ENCODE data around the gene MBD5. TPM values are rescaled to one million over a fixed set of nuclear protein-coding genes. Genes with fewer than 3 reads are reported as not detected.
A peak's percentile ranks its signal among the peaks of the same experiment; 100 is the strongest.

Gene MBD5
- total RNA-seq, 1 experiment from 2014 or later = 11.4 TPM

DNA sequence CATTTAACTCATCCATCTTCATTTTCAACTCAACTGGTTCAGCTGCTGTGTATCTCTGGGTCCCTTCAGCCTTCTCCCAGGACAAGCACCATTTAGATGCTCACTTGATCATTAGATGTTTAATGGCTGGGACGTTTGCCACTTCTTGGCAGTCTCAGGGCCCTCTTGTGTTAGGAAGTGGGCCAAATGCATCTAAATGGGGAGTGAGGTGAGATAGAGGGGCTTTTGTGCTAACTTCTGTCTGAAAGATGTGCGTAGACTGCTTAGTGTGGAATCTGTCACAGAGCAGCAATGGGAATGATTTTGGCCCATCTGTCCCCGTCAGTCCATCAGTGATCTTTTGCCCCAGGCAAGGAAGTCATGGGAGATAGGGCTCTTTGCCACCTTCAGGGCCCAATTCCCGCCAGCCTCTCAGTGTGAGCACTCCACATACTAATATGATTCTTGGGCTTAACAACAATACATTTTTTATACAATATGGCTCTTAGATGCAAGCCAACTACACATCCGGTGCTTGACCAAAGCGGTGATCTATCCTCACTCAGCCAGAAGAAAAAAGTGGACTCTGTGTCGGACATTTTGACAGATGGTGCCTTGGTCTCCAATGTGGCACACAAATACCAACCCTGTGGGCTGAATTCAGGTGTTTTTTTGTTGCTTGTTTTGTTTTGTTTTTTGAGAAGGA is 528.0 kb downstream of the MBD5 start:
- no peak for DNase-seq (ENCODE audit: low read depth)

DNA sequence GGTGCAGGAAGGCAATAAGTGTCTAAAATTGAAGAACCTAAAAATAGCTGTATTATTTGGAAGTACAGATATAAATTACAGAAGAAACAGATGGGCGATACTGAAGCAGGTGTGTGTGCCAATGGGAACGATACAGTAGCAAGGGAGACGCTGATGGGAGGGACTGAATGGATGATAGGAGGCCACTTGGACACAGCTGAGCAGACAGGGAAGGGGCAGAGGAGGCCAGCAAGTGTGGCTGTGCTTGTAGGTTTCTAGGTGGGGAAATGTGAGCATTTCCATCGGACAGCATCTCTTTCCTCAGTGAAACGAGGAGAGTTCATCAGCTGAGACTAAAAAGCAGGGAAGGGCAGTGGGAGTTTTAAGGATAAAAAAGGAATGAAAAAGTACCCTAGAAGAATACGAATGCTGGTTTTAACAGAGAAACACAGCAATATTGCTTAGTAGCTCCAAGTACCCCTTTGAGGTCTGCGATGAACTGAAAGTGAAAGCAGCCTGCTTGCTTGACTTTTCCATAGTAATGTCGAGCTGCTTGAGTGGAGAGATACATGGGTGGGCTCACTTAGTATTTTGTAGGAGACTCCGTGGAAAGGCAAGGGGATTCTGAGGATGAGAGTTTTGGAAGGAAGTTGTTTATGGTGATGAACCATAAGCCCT is 531.9 kb downstream of the MBD5 start:
- peak; percentile 34 for DNase-seq (ENCODE audit: low read depth)

DNA sequence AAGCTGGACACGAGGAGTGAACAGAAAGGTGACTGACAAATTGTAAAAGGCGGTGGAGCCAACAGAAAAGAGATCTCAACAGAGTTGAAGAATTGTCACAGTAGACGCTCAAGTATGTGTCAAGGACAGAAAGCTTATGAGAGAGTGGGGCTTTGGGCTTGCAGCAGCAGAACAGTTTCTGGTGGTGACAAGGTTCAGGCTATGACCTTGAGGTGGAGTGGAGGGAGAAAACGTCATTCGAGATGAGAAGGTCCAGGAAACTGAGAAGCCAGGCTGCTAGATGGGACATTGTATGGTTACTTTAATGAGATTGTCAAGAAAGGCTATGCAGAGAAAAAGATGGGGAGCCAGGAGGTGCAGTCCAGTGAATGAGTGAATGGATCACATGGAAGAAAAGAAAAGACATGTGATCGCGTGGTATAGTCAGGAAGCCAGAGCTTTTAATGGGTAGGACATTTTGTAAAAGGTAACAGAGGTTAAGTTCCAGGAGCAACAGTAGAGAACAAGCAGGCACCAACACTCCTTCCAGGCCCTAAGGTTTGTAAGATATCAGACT is 532.5 kb downstream of the MBD5 start:
- no peak for DNase-seq (ENCODE audit: low read depth)

DNA sequence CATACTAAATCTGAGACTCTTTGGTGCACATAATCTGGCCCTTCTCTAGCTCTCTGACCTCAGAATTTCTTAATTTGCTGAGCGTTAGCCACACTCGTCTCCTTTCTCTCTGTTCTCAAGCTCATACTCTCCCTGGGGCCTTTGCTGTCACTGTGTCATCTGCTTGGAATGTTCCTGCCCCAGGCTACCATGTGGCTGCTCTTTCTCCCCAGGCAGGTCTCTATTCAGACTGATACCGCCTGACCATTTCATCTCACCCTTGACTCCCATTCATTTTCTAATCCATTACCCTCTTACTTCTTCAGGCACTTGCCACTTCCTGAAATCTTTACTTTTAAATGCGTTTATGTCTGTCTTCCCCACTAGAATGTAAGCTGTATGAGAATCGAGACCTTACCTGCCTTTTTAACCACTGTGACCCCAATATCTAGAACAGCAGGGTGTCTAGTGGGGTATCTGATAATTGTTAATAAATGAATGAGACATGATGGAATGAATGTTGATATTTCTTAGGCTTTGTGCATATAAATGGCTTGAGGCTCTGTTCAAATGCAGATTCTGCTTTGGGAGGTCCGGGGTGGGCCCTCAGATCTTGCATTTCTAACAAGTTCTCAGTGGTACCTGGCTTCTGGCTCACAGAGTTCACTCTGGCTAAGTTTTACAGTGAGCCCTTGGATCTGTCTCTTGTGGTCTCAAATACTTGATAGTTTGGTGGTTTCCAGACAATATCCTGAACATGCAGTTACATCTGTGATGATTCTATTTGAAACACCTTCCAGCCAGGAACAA is 533.8 kb downstream of the MBD5 start:
- DNase-seq (ENCODE audit: low read depth) = peak; percentile 75

DNA sequence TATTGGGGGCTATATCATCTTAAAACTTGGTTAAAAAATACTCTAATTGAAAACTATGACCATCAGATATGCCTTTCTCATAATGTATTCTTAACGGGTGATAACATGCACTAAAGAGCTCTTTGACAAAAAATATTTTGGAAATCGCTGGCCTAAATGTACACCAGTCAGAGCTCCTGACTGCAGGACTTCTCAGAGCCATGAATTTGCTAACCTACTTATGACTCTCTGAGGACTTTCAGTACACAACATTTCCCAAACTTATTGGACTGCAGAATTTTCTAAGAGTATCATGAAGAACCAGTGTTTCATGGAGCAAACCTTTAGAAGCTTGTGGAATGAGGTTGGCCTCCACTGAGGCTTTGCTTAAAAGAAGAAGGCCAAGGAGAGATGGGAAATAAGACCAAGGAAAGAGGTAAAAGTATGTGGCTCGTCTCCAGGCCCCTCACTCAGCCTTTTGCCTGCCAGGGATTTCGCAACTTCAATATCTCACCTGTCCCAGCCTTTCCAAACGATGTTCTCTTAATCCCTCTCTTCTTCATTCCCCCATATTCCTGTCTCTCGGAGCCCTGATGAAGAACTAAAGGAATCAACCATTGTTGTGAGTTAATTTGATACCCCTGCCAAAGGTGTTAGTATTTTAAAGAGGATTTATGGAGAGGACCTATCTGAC is 534.9 kb downstream of the MBD5 start:
- DNase-seq (ENCODE audit: low read depth) = no peak

DNA sequence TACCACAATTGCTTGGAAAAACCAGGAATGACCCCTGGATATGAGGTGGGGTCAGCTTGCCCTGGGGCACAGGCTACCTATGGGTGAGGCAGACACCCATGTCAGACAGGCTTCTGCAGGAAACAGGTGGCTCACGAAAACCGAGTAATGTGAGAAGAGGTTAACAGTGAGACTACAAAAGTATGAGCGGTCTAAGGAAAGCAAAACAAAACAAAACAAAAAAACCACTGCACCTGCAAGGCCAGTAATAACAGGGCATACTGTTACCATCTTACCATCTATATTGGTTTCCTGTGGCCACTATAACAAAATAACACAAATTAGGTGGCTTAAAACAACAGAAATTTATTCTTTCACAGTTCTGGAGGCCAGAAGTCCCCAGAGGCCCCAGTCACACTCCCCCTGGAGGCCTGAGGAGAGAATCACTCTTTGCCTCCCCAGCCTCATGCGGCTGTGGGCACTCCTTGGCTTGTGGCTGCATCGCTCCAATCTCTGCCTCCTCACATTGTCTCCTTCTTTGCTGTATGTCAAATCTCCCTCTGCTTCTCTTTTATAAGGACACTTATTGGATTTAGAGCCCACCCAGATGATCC is 537.0 kb downstream of the MBD5 start:
- no peak for DNase-seq (ENCODE audit: low read depth)

DNA sequence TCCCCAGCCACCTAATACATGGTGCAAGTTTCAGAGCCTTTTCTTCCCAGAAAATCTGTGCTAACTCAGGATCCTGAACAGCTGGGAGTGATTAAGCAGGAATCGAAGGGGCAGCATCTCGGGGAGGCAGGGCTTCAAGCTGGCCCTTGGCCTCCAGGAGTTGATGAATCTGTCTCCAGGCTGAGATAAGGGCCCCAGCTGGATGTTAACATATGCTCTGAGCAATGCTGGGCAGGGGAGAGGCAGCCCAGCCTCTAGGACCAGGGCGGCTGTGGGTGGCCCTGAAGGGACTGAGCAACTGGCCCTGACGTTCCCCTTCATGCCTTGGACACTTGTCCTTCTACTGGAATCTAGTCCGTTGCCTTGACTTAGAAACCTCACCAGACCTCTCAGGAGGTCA is 539.6 kb downstream of the MBD5 start:
- DNase-seq (ENCODE audit: low read depth) = no peak

DNA sequence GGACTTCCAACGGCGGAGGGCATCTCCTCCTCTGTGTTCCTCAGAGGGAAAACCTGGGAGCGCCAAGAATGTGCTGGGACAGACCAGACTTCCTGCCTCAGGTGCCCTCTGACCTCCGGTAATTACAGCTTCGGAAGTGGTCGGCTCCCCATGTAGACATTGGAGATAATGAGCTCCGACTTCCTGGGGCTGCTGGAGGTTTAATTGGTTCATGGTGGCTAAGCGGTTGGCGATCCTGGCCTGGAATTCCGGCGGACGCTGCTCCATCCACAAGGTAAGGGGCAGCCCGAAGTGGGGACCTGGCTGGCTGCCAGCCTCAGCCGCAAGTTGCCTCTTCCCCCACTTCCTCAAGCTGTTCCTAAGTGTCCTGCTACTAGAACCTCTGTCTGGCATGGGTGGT is 540.5 kb downstream of the MBD5 start:
- DNase-seq (ENCODE audit: low read depth) = no peak

DNA sequence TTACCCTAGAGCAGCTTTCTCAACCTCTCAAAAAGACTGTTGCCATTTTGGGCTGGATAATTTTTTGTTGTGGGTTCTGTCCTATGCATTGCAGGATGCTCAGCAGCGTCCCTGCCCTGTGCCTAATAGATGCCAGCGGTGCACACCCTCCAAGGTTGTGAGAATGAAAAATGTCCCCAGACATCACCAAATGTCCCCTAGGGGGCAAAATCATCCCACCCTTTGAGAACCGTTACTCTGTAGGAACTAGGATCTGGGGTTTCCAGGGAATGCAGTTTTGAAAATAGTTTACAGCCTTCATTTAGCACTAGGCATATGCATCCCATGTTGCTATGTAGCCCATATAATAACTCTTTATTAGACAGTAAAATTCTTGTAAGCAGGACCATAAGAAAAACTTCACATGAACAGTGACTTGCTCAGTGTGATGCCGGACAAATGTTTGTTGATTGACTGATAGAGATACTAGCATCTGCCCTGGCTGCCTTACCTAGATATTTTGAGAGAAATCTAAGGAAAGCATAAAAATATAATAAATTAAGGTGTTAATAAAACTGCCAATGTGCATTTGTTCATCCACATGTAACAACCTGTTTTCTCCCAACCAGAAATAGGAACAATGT is 544.5 kb downstream of the MBD5 start:
- DNase-seq (ENCODE audit: low read depth) = peak; percentile 24

Other genes with a start within 250 kb of the MBD5 start
- gene ACVR2A, start 176.1 kb upstream of the MBD5 start, total RNA-seq (2014; rRNA removed; shearing (Covaris generic)) = 1.4 and 5.0 TPM in 2 replicates
- 94.6 and 97.2 TPM in 2 replicates for gene ORC4, start 354 bp upstream of the MBD5 start, total RNA-seq (2014; rRNA removed; shearing (Covaris generic))

Data from M059J (cell line).